Mucosa of rectum (tissue), 2 donors: Measurements from ENCODE around the gene KCNIP4.

Source experiments
- H3K27ac ChIP-seq, 2 donors: one replicate each; pipeline ENCODE4 v1.7.0; 2013; ENCODE audit warnings: inconsistent platforms in 2 of 2, low read depth in 2 of 2, low read length in 2 of 2
- H3K27me3 ChIP-seq, 2 donors: one replicate each; pipeline ENCODE4 v1.7.0; 2013; ENCODE audit warnings: low read length in 2 of 2; ENCODE audit not compliant: control insufficient read depth in 2 of 2, insufficient read depth in 2 of 2
- H3K36me3 ChIP-seq, 2 donors: one replicate each; pipeline ENCODE4 v1.7.0; 2013; ENCODE audit warnings: low read length in 2 of 2; ENCODE audit not compliant: control insufficient read depth in 2 of 2, insufficient read depth in 2 of 2
- H3K4me1 ChIP-seq, 2 donors: one replicate each; pipeline ENCODE4 v1.7.0; 2013; ENCODE audit warnings: low read length in 2 of 2, mild to moderate bottlenecking in 1 of 2; ENCODE audit not compliant: control insufficient read depth in 2 of 2, insufficient read depth in 2 of 2
- H3K4me3 ChIP-seq, 2 donors: one replicate each; pipeline ENCODE4 v1.7.0; 2013; ENCODE audit warnings: low read length in 2 of 2
- H3K9ac ChIP-seq, 2 donors: one replicate each; pipeline ENCODE4 v1.7.0; 2013; ENCODE audit warnings: low read length in 2 of 2, low read depth in 1 of 2, mild to moderate bottlenecking in 1 of 2
- H3K9me3 ChIP-seq, 2 donors: one replicate each; pipeline ENCODE4 v1.7.0; 2013; ENCODE audit warnings: low read length in 2 of 2; ENCODE audit not compliant: control insufficient read depth in 2 of 2
- donor health status: healthy.
- donor health status: Normal muscosa, but diverticular disease.

The KCNIP4 gene

GRCh38 chr4:21304540-21304887 lies 644.1 kb downstream of the KCNIP4 start:
- H3K9me3 ChIP-seq = no peaks in the 10 kb centered on the region
- H3K4me1 ChIP-seq = no peaks in the 10 kb centered on the region
- peak overlapping the region in 1 of 2 donors; percentile 16 for H3K4me3 ChIP-seq
- H3K27me3 ChIP-seq = no peaks in the 10 kb centered on the region
- no peak overlapping the region for H3K27ac ChIP-seq
- H3K9ac ChIP-seq = no peak overlapping the region
- H3K36me3 ChIP-seq = no peaks in the 10 kb centered on the region

GRCh38 chr4:21290562-21290961 lies 658.0 kb downstream of the KCNIP4 start:
- H3K27me3 ChIP-seq = no peaks in the 10 kb centered on the region
- H3K36me3 ChIP-seq = no peaks in the 10 kb centered on the region
- no peak overlapping the region for H3K9ac ChIP-seq
- no peaks in the 10 kb centered on the region for H3K9me3 ChIP-seq
- no peak overlapping the region for H3K4me3 ChIP-seq
- H3K27ac ChIP-seq = no peak overlapping the region
- no peaks in the 10 kb centered on the region for H3K4me1 ChIP-seq

GRCh38 chr4:21276046-21276445 lies 672.5 kb downstream of the KCNIP4 start:
- no peaks in the 10 kb centered on the region for H3K4me1 ChIP-seq
- no peak overlapping the region for H3K4me3 ChIP-seq
- no peaks in the 10 kb centered on the region for H3K36me3 ChIP-seq
- no peaks in the 10 kb centered on the region for H3K27me3 ChIP-seq
- no peaks in the 10 kb centered on the region for H3K9me3 ChIP-seq
- no peak overlapping the region for H3K9ac ChIP-seq
- H3K27ac ChIP-seq = no peak overlapping the region

- Histone ChIP-seq H3K36me3 (no peaks in the 10 kb centered on the region), H3K4me1 (no peaks in the 10 kb centered on the region), H3K27me3 (no peaks in the 10 kb centered on the region), H3K27ac (no peak overlapping the region), H3K9ac (no peak overlapping the region), H3K9me3 (no peaks in the 10 kb centered on the region), H3K4me3 (no peak overlapping the region)
These were observed 677.0 kb downstream of the KCNIP4 start for GRCh38 chr4:21271439-21272052.

- H3K36me3 ChIP-seq = no peaks in the 10 kb centered on the region
- no peak overlapping the region for H3K9ac ChIP-seq
- no peaks in the 10 kb centered on the region for H3K27me3 ChIP-seq
- no peaks in the 10 kb centered on the region for H3K9me3 ChIP-seq
- H3K27ac ChIP-seq = no peak overlapping the region
- H3K4me3 ChIP-seq = no peak overlapping the region
- no peaks in the 10 kb centered on the region for H3K4me1 ChIP-seq
These were observed 700.2 kb downstream of the KCNIP4 start for GRCh38 chr4:21248331-21248730.

- Histone ChIP-seq H3K4me3 (no peak overlapping the region), H3K9me3 (no peaks in the 10 kb centered on the region), H3K4me1 (no peaks in the 10 kb centered on the region), H3K36me3 (no peaks in the 10 kb centered on the region), H3K27me3 (no peaks in the 10 kb centered on the region), H3K9ac (no peak overlapping the region), H3K27ac (no peak overlapping the region)
These were observed 706.4 kb downstream of the KCNIP4 start for GRCh38 chr4:21242163-21242562.

GRCh38 chr4:21226637-21227538 lies 721.7 kb downstream of the KCNIP4 start:
- no peak overlapping the region for H3K27ac ChIP-seq
- no peaks in the 10 kb centered on the region for H3K9me3 ChIP-seq
- no peak overlapping the region for H3K4me3 ChIP-seq
- no peaks in the 10 kb centered on the region for H3K4me1 ChIP-seq
- no peak overlapping the region for H3K9ac ChIP-seq
- H3K36me3 ChIP-seq = no peaks in the 10 kb centered on the region
- no peaks in the 10 kb centered on the region for H3K27me3 ChIP-seq

- H3K9ac ChIP-seq = no peak overlapping the region
- no peaks in the 10 kb centered on the region for H3K4me1 ChIP-seq
- H3K36me3 ChIP-seq = no peaks in the 10 kb centered on the region
- no peak overlapping the region for H3K4me3 ChIP-seq
- no peaks in the 10 kb centered on the region for H3K27me3 ChIP-seq
- H3K9me3 ChIP-seq = no peaks in the 10 kb centered on the region
- H3K27ac ChIP-seq = no peak overlapping the region
These were observed 736.7 kb downstream of the KCNIP4 start for GRCh38 chr4:21211846-21212245.

GRCh38 chr4:21209860-21210259 lies 738.7 kb downstream of the KCNIP4 start:
- no peaks in the 10 kb centered on the region for H3K36me3 ChIP-seq
- no peak overlapping the region for H3K4me3 ChIP-seq
- H3K4me1 ChIP-seq = no peaks in the 10 kb centered on the region

GRCh38 chr4:21205821-21206531 lies 742.6 kb downstream of the KCNIP4 start:
- H3K9ac ChIP-seq = no peak overlapping the region
- no peaks in the 10 kb centered on the region for H3K9me3 ChIP-seq
- no peaks in the 10 kb centered on the region for H3K27me3 ChIP-seq

More at GRCh38 chr4:21209860-21210259, 738.7 kb downstream of the KCNIP4 start:
- Histone ChIP-seq H3K27me3 (no peaks in the 10 kb centered on the region), H3K27ac (no peak overlapping the region), H3K9ac (no peak overlapping the region), H3K9me3 (no peaks in the 10 kb centered on the region)

More at GRCh38 chr4:21205821-21206531, 742.6 kb downstream of the KCNIP4 start:
- Histone ChIP-seq H3K4me1 (no peaks in the 10 kb centered on the region), H3K36me3 (no peaks in the 10 kb centered on the region), H3K27ac (no peak overlapping the region), H3K4me3 (no peak overlapping the region)
